Neuron (in vitro differentiated cells): Measurements from ENCODE around the gene TRPC4.
"Not testable (repeated sequence)": the region's sequence is repeated elsewhere in the genome, so short reads cannot be mapped to it uniquely, and the experiment has no call there.

Experiments used
- H2AFZ ChIP-seq: one replicate; pipeline ENCODE4 v1.6.1; 2013; ENCODE audit warnings: low read depth, mild to moderate bottlenecking, inconsistent platforms, low read length, moderate library complexity
- H3K27me3 ChIP-seq: one replicate; pipeline ENCODE4 v1.6.1; 2013; ENCODE audit warnings: low read length; ENCODE audit not compliant: insufficient read depth
- H3K36me3 ChIP-seq: one replicate; pipeline ENCODE4 v1.6.1; 2013; ENCODE audit warnings: low read length; ENCODE audit not compliant: insufficient read depth
- H3K4me1 ChIP-seq: one replicate; pipeline ENCODE4 v1.6.1; 2013; ENCODE audit warnings: low read length; ENCODE audit not compliant: insufficient read depth
- H3K4me3 ChIP-seq: 2 replicates; pipeline ENCODE4 v1.5.1; 2013; ENCODE audit warnings: mild to moderate bottlenecking, low read length, moderate library complexity
- H3K9me3 ChIP-seq: one replicate; pipeline ENCODE4 v1.6.1; 2013; ENCODE audit warnings: low read length

The TRPC4 gene

DNA sequence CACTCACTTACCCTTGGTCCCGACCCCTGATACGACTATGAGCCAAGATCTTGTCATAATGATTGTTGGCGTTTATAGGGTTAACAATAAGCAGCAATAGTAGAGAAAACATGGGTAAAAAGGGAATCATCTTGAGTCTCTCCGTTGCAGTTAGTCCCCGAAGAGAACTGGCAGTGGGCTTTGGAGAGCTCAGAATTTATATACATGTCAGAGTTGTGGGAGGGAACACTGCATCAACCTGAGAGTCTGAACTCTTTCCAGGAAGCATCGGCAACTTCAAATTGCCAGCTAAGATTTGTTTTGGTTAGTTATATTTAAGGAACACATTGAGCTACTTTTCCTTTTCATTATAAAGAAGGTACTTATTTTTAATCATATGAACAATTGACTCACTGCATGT is 271.0 kb downstream of the TRPC4 start, which contains the start of gene POSTN:
Gene POSTN, minus strand, starts transcription at position 172 of the 400 bp plus-strand sequence. Its CDS starts 42 bp downstream, at position 130.
- Histone ChIP-seq H3K36me3 (no peaks in the 10 kb centered on the region), H2AFZ (no peak within 1 kb of the TSS), H3K9me3 (no peaks in the 10 kb centered on the region), H3K4me3 (no peak within 1 kb of the TSS), H3K27me3 (no peaks in the 10 kb centered on the region), H3K4me1 (peaks cover 11% of the 10 kb centered on the region)

DNA sequence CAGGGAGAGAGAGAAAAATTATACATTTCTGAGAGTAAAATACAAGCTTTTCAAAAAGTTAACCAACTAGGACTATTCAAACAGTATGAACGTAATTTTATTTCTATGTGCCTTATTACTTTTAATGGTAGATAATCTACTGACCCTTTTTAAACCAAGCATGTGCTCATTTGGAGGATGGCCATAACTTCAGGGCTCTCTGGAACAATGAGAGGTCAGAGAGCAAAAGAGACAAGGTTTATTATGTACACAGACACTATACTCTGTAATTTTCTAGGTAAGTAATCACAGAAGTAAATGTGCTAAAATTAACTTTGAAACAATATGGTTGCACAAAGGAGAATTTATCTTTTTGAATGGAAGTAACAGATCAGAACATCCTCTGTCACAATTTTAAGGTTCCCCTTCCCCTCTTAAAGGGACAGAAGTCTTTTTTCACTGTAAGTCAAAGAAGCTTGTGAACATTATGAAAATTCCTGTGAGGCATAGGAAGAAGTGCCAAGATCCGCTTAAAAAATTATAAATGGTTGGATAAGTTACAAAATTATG is 272.0 kb downstream of the TRPC4 start:
- H3K36me3 ChIP-seq: no peaks in the 10 kb centered on the region
- H3K9me3 ChIP-seq: no peaks in the 10 kb centered on the region
- H3K27me3 ChIP-seq: no peaks in the 10 kb centered on the region
- peaks cover 11% of the 10 kb centered on the region for H3K4me1 ChIP-seq
- no peak overlapping the region for H2AFZ ChIP-seq
- H3K4me3 ChIP-seq: no peak overlapping the region

DNA sequence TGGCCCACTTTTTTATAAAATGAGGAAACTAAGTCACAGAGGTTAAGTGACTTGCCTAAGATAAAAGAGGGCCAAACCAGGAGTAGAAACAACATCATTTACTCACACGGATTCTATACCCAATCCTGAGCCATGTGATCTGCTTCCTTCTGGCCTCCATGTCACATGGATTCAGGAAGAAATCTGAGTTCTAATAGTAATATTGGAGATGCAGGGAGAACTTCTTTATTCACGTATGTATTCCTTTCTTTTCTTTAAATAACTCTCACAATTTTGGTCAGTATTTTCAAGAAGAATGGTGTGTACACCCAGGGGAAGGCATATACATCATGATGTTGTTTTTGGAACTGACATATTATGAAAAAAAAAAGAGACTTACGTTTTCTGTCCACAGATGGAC is 272.8 kb downstream of the TRPC4 start:
- H3K4me1 ChIP-seq: peaks cover 11% of the 10 kb centered on the region
- no peaks in the 10 kb centered on the region for H3K27me3 ChIP-seq
- no peak overlapping the region for H2AFZ ChIP-seq
- H3K4me3 ChIP-seq: no peak overlapping the region
- no peaks in the 10 kb centered on the region for H3K36me3 ChIP-seq
- H3K9me3 ChIP-seq: no peaks in the 10 kb centered on the region

DNA sequence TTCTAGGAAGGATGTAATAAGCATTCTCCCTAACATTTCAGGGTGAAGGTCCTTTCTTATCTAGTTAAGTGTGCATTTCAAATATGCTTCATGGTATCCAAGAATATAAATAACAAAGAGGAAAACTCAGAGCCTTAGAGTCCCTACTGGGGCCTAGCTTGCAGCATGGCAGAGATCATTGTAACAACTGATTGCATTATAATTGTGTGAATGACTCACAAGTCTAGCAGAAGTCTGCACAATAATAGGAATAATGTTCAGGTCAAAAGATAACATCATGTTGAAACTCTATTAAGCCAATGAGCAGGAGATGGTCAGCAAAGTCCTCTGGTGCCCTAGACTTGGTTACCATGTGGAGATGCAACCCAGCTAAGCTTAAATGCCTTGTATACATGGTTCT is 274.4 kb downstream of the TRPC4 start:
- Histone ChIP-seq H3K9me3 (no peaks in the 10 kb centered on the region), H3K4me3 (no peak overlapping the region), H2AFZ (no peak overlapping the region), H3K27me3 (no peaks in the 10 kb centered on the region), H3K4me1 (peaks cover 11% of the 10 kb centered on the region), H3K36me3 (no peaks in the 10 kb centered on the region)

DNA sequence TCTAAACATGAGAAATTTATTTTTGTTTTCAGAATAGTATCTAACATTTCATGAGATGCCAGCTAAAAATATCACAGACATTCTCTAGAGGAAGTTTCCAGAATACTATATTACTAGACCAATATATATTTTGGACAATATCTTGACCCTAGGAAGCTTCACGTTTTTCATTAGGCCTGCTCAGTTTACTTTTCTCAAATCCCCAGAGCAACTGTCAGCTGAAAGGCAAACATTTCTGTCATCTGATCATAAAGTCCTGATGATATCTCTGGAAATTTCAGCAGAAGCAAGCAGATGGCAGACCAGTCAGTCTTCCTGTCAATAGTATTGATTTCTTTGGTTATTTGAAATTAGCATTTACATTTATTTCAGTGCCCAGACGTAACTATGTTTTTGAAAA is 275.0 kb downstream of the TRPC4 start:
- Histone ChIP-seq H3K4me3 (no peak overlapping the region), H3K4me1 (peaks cover 11% of the 10 kb centered on the region)

DNA sequence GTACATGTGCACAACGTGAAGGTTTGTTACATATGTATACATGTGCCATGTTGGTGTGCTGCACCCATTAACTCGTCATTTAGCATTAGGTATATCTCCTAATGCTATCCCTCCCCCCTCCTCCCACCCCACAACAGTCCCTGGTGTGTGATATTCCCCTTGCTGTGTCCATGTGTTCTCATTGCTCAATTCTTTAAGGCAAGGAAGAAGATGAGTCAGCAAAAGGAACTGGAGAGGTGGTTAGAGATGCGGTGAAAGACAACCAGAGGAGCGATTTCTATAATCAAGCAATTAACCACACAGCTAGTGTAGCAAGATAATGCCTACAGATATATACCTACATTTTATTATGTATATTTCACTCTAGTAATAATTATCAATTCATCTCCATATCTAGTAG is 280.2 kb downstream of the TRPC4 start:
- H3K4me3 ChIP-seq, H3K36me3 ChIP-seq, H3K9me3 ChIP-seq, H3K27me3 ChIP-seq, H3K4me1 ChIP-seq, H2AFZ ChIP-seq: not testable (repeated sequence)

More for the DNA sequence above, 275.0 kb downstream of the TRPC4 start:
- no peaks in the 10 kb centered on the region for H3K9me3 ChIP-seq
- no peak overlapping the region for H2AFZ ChIP-seq
- H3K36me3 ChIP-seq: no peaks in the 10 kb centered on the region
- H3K27me3 ChIP-seq: no peaks in the 10 kb centered on the region

DNA sequence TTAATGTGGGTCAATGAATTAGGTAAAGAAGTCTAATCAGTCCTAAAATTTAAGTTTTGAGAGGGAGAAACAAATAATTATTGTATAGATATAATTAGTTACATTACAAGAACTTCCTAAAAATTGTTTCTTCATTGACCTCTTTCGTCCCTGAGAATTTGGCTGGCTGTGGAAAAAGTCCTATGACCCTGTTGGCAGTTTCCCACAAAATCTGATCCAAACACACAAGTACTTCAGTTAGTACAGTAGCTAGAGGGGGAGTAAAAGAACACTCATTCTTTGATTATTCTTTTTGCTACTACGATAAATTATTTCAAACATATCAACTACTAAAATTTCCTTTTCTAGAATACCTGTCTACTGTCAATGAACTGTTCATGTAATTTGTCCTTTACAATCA is 282.3 kb downstream of the TRPC4 start:
- Histone ChIP-seq H3K27me3 (no peaks in the 10 kb centered on the region), H2AFZ (no peak overlapping the region), H3K4me3 (no peak overlapping the region), H3K9me3 (no peaks in the 10 kb centered on the region), H3K4me1 (no peaks in the 10 kb centered on the region), H3K36me3 (no peaks in the 10 kb centered on the region)
